IPS DF 4.7 (cell line): ENCODE measurements around the gene GP9.

Experiments used
- DNase-seq: peaks from one replicate; pipeline ENCODE4 v3.0.0-alpha.2; 2013; ENCODE audit warnings: low spot score; ENCODE audit errors: extremely low read depth

Gene GP9

DNA sequence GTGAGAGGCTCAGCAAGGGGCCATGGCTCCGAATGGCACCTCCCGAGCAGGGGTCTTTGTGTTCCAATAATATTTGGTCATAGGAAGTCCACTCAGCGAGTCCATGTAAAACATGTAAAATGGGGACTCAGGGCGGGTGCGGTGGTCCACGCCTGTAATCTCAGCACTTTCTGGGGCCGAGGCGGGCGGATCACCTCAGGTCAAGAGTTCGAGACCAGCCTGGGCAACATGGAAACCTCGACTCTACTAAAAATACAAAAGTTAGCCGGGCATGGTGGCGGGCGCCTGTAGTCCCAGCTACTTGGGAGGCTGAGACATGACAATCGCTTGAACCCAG is 33.1 kb upstream of the GP9 start:
- no peak for DNase-seq

DNA sequence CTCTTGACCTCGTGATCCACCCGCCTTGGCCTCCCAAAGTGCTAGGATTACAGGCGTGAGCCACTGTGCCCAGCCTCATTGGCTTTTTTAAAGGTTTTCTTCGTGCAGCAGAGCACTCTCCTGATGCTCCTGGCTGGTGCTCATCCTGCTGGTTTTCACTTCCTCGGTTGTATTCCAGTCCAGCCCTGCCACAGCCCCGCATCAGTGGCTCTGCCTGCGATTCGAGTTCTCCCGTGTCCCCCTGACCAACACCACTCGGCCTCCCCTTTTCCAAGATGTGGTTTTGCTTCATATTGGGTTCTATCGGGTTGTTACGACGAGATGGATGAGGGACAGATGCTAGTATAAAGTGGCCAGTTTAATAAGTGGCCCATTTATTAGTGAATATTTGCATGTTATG is 31.7 kb upstream of the GP9 start:
- DNase-seq, result no peak

DNA sequence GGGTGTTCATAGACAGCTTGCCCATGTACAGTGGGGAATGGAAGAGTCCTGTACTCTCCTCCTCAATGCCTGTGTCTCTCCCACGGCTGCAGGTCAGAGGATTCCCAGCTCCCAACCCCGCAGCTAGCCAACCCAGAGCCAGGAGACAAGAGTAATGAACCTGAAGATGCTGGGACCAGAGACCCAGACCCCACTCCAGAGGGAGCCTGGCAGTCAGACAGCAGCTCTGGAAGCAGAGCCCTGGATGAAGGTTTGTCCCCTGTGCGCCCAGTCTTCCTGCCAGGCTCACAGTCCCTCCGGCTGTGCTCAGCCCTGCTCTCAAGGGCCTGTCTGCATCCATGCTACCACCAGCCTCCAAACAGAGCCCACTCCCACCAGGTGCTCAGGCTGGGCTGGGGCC is 30.0 kb upstream of the GP9 start:
- DNase-seq, result no peak

DNA sequence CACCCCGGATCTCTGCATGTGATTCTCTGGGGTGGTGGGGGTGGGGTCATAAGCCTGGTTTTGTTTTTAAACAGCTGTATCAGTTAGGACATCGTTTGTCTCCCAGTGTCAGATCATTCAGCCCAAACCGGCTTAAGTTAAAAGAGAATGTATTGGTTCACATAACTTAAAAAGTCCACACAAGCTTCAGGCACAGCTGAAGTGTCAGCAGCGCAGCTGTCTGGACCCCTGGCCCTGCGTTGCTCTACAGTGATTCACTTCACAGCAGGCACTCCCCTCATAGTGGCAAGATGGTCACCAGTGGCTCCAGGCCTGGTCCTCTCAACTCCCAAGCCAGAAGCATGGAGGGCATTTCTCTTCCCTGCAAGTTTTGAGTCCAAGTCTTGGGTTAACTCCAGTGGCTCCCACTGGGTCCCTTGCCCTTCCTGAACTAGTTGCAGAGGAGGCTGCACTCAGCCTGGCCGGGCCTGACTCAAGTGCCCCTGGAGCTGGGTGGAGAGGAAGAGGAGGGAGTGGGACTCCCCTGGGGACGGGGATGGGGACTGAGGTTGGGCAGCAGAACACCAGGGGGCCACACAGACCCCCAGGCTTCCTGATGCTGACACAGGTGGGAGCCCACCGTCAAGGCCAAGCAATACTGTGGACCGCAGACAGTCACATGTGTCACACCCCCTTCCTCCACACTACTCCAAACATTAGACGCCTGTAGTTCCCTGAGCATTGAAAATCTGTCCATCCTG is 28.9 kb upstream of the GP9 start:
- DNase-seq, result no peak

DNA sequence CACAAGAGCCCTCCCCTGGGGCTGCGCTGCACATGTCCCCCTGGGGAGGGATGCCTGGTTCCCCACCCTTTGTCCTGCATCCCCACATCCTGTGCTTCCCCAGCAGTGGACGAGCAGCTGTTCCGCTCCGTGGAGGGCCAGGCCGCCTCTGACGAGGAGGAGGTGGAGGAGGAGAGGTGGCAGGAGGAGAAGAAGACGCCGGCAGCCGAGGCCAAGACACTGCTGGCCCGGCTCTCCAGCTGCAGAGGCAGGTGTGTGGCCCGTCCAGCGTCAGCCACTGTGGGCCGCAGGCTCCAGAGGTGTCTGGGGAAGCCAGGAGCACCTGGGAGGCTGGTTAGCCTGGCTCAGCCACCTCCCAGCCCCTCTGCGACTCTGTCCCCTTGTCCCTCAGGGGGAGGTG is 27.9 kb upstream of the GP9 start:
- DNase-seq, result no peak

DNA sequence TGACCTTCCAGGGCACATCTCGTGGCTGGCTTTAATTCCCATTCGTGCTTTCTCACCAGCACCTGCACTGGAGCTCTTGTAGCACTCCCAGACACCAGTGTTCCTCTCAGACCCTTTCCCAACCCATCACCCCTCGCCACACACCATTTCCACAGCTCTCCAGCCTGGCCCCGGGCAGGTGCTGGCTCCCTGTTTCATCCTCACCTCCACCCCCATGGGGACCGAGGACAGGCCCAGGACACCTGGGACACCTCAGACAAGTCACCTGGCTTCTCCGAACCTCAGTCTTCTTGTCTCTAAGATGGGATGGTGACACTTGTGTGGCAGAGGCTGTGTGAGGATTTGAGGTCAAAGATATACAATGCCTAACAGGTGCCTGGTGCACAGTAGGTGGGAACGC is 27.4 kb upstream of the GP9 start:
- no peak for DNase-seq

DNA sequence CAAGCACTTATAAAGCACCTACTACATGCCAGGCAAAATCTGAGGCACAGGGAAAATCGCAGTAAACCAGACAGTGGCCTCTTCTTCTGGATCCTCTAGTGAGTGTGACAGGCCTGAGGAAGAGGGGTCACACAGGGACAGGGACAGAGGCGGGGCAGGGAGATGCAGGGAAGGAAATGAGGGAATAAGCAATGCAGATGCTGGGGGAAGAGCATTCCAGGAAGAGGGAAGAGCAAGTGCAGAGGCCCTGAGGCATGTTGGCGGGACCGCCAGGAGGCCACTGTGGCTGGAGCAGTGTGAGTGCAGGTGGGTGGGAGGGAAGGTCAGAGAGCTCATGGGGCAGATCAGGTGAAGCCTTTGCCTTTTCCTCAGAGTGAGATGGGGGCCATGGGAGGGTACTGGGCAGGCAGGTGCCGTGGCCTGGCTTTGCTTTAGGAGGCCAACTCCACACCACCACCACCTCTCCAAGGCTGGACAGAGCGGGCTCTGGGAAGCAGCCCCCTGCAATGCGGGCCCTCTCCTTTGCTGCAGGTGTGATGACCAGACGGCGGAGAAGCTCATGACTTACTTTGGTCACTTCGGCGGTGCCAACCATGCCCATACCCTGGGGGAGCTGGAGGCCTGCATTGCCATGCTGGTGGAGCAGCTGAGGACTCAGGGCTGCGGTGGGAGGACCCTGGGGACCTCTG is 26.8 kb upstream of the GP9 start:
- no peak for DNase-seq

DNA sequence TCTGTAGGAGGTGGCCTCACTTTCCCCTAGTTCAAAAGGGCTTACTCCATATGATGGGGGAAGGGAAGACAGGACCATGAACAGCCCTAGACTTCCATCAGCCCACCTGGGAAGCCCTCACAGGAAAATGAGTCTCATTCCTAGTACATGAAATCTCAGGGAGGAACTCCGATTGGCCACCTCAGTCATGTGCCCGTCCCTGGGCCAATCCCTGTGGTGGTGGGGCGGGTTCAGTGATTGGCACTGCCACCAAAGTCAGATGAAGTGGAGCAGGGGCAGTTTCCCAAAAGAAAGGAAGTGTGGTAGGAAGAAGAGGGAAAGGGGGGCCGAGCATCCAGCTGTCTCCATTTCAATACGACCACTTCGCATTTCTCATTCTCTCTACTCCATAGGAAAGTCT is 25.9 kb upstream of the GP9 start:
- DNase-seq, result no peak

DNA sequence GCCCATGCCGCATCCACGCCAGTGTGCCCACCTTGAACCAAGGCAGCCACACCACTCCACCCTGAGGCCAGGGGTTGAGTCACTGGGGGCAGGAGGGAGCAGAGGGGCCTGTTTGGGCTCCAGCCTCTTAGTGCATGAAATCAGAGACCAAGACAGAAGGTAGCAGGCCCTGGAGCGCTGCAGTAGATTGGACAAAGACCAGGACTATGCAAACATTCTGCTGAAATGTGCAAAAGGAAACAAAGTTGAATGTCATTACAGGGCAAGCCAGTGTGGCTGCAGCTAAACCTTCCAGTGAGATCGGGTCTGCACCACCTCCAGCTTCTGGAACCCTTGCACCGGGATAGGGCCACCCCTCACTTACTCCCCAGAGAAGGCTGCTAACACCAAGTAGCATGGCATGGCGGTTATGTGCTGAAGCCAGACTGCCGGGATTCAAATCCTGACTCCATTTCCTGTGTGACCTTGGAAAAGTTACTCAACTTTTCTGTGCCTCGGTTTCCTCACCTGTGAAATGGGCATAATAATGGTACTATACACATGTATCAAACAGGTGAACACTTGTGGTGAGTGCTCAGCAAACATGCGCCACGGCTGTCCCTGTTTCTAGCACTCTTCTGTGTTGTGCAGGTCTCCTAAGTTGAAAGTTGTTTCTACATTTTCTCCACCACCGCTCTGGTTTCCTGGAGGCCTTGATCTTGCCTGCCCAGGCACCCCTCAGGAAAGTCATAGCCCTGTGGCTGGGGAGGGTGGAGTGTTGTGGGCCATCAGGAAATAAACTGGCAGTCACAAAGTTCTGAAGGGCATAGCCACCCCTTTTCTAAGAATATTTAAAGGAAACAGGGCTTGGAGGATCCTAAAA is 25.0 kb upstream of the GP9 start:
- DNase-seq, result no peak

DNA sequence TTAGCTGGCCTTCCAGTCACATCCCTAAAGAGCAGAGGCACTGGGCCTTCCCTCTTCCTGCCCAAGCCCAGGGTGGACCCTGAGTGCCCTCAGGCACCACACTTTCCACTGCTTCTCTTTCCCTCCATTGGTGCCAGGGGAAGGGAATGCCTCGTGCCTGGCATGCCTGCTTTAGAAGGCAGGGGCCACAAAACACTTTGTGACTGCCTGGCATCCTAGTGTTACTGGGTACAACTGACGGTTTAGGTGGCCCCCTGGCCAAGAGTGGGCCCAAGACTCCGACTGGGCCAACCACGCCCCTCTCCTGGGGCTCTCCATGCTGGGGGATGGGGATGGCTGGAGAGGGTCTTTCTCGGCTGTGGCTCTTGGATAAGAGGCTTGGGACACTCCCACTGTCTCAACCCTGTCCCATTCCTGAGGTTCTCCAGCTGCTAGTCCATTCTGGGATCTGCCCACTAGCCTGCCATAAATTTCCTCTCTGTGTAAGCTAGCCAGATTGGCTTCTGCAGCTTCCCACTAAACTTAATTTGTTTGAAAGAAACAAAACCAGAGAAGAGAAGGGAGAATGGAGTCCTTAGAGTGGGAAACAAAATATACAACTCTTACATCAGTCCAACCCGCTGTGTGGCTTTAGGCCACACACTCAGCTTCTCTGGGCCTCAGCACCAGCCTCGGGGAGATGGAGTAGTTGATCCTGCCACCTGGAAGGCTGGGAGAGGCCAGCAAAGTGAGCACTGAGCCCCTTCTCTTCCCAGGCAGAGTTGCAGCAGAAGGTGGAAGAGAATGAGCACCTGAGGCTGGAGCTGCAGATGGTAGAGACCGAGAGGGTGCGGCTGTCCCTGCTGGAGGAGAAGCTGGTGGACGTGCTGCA is 24.1 kb upstream of the GP9 start:
- DNase-seq, result no peak

DNA sequence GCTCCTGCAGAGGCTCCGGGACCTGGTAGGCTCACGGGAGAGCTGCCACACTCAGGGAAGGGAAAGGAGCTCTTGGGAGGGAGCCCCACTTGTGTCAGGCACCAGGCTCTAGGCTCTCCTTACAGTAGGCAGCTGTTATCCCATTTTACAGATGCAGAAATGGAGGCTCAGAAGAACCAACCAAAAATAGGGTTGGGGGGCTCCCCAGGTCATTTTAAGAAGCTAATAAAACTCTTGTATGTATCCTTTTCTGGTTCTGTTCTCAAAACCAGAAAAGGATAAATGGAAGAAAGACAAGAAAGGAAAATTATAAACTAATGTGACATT is 23.5 kb upstream of the GP9 start:
- DNase-seq, result no peak

DNA sequence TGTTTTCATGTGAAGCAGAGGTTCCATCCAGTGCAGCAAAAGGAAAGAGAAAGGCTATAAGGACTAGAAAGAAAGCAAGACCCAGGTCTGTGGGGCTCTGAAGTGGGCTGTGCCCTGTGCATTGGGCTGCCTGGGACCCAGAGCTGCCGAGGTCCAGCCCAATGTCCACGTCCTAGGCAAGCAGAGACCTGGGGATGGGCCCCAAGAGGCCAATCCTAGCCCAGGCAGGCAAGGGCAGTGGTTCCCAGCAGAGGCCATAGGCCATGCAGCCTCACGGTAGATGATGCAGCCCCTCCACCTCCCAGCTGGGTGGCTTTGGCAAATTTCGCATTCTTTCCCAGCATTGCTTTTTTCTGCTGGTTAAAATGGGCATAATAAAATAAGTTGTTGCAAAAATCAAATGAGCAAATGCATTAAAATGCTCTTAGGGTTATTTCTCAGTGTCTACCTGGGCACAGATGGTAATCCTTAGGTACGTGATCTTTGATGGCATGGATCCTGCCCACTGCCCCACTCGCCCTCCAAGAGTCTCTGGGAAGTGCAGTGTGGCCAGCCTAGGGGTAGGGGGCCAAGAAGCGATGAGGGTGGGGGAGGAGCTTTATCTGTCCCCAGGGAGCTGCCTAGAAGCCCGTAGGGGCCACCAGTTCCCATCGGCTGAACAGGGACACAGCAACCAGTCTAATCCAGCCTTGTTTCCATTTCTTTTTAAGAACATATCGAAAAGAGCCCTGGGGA is 22.3 kb upstream of the GP9 start:
- no peak for DNase-seq

DNA sequence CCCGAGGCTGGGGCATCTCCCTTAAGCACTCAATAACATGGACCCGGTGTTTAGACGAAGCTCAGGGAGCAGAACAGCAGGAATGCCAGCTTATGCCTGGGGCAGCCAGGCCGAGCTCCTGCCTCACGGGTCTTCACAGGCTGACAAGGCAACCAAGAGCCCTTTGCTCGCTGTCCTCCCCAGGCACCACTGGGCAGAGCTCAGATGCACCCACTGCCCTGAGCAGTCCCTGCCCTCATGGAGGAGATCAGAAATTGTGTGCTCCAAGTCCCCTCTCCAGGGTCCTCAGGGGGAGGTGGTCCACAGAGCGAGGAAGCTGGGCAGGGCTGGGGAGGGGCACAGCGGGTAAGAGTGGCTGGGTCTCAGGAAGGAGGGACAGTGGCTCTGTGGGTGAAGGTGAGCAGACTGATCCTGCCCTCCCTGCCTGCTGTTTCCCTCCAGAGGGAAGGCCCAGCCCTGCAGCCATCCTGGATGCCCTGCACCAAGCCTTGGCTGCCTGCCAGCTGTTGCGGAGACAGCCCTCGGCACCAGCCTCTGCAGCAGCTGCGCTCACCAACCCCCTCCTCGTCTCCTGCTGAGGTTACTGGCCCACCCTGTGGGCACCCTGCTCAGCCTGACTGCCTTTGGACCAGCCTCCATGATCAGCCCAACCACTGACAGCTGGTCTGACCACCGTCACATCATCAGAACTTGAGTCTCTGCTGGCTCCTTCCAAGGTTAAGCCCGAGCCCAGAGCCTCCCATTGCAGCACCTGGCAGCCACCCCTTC is 21.1 kb upstream of the GP9 start:
- DNase-seq, result no peak

DNA sequence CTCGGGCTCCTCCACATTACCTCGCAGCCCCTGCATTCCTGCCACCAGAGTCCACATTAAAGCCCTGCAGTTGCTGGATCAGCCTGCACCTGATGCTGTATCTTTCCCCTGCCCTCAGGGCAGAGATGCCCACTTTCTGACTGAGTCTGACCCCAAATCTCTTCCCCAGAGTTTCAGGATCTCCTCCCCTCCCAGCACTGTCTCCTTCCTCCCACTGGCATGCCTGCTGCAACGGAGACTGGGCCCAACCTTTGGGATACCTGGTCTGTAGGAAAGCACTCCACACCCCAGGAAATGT is 20.6 kb upstream of the GP9 start:
- DNase-seq, result no peak

DNA sequence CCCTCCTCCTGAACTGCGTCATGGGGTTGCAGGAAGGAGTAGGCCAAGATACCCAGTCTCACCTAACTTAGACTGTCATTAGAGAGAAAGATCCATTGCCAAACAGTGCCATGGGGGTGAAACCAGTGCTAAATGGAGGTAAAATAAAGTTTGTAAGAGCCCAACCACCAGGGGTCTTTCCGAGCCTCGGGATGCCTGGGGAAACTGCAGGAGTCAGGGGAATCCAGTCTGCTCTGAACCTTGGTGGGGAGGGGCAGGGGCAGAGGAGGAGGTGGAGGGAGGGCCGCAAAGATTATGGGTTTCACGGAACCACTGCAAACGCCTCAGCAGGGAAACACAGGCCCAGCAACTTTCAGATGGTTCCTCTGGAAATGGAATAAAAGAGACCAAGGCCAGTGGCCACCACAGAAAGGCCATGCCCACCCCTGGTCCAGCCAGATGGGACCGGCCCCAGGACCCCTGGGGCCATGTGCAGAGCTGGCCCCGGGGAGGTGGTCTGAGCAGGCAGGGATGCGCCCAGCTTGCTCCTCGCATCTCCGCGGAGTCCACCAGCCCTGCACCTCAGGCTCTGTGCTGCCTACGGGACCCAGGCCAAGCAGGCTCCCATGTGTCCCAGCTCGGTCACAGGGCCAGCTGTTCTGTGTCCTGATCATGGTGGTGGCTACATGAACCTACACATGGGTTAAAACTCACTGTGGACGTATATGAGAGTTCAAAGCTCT is 19.8 kb upstream of the GP9 start:
- no peak for DNase-seq

DNA sequence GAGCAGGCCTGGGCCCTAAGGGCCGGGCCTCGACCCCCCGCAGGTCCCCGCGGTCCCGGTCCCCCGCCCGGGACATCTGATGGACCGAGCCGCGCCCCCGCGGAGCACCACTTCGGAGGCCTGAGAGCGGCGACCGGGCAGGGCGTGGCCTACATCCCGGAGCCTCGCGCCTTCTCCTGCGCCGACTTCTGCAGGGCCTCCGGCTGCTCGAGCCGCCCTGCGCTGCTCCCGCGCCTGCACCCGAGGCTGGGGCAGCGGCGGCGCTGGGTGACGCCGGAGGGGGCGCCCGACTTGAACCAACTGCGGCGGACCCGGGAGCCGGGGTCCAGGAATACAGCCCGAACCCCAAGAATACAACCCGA is 14.9 kb upstream of the GP9 start:
- no peak for DNase-seq

DNA sequence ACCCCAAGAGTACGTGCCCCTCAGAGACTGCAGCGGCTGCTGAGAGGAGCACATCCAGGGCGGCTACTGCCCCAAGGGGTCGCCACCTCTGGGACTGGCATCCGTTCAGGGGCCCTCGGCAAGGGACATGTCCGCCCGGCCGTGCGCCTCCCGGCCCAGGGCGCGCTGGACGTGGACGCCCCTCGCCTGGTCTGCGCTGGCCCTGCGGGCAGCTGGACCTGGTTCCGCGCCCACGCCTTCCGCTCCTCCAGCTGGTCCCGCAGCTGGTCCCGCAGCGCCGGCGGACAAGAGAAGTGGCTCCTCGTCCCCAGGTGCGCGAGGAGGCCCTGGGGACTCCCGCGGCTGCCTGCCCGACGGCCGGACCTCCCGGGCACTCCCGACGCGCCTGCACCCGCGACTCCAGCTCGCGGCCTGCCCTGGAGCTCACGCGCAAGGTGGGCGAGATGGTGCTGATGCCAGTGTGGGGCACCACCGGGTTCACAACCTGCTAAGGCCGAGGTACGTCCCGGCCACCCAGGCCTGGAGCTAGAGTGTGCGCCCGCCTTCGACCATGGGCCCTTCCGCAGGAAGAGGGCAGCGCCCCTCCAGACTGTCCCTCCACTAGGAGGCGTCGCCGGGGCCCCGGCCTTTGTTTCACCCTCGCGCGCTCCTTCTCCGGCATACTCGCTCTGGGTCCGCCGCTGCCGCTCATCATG is 14.4 kb upstream of the GP9 start:
- no peak for DNase-seq

DNA sequence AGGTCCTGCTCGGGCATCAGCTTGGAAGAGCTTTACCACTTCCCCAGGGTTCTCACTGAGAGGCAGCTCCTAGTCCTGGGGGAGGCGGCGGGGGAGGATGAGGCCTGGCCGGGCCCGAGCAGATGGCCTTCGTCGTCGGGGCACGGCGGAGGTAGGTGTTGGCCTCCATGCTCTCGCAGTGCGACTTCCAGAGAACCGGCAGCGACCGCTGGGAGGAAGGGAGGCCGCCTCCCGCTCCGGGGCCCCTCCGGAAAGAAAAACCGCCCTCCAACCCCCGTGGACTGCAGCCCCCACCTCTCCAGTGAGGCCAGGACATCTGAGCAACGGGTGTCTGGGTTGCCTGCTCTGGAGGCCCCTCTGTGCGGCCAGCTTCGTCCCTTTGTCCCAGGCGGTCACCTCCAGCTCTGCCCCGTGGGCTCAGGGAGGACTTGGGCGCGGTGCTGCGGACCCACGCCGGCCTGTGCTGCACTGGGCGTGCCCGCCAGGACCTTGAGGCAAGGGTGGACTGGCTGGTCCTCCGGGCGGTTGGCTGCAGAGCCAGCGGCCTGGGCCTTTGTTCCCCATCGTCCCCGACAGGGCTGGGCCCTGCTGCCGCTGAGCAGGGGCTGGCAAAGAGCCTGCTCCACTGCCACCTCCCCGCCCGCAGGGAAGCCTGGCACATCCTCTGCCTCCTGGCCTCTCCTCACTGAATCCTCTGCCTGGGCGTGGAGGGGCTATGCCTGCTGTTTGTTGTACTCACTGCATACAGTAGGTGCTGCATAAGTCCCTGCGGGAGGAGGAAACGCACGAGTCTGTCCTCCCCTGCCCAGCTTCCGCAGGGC is 13.6 kb upstream of the GP9 start:
- DNase-seq, result no peak

DNA sequence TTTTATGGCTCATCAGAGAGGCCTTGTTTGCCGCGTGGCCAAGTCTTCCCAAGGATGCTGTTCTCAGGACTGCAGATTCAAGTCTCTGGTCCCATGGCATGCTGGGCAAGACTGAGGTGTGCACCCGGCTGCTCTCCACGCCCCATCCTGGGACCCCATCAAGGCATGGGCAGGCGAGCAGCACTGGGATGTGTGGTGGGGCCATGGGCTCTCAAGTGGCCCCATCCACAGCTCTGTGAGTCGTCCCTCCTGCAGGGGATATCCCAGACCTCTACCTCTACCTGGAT is 13.1 kb upstream of the GP9 start:
- DNase-seq, result no peak
